Mucosa of descending colon (tissue), 3 donors: Measurements from ENCODE around the gene EPYC. TPM values are rescaled to one million over a fixed set of nuclear protein-coding genes. Genes with fewer than 3 reads are reported as not detected.

ENCODE experiments used
- ATAC-seq: fragments of 200-7000 bp; cut with Tn5 transposase; one replicate; pipeline ENCODE4 v1.9.1; 2020; ENCODE audit warnings: mild to moderate bottlenecking, moderate library complexity
- DNase-seq, 3 donors: peaks; one replicate each; pipeline ENCODE4 v3.0.0-alpha.2; 2020
- H3K36me3 ChIP-seq: fragments of 200-600 bp; one replicate; pipeline ENCODE4 v1.8.0; 2021; ENCODE audit warnings: low read depth, mild to moderate bottlenecking
- H3K4me1 ChIP-seq: fragments of 200-600 bp; one replicate; pipeline ENCODE4 v1.8.0; 2021; ENCODE audit warnings: low read depth, mild to moderate bottlenecking
- H3K4me3 ChIP-seq: fragments of 200-600 bp; one replicate; pipeline ENCODE4 v1.8.0; 2021; ENCODE audit warnings: mild to moderate bottlenecking
- H3K9me3 ChIP-seq: fragments of 200-600 bp; one replicate; pipeline ENCODE4 v1.8.0; 2021; ENCODE audit warnings: mild to moderate bottlenecking
- intact Hi-C, 2 donors: fragments of 100-400 bp; cut with DNase I in 1 of 2; cut with micrococcal nuclease in 1 of 2; formaldehyde crosslinking; loops; one replicate each; pipeline versions ENCODE4 v1.11.0 to v1.11.1; 2022; cut with DNase I, micrococcal nuclease
- total RNA-seq, 3 donors: library from RNA; stranded (reverse); fragmentation: NEBNext Ultra II Directional in 2 of 3; extraction: Animal tissue kit (Norgen Biotek cat#: 25700) in 2 of 3; gene quantifications; one replicate each; pipeline versions ENCODE4 v1.2.1 to v1.2.4, GENCODE V29; 2021 to 2023
- TF ChIP-seq, protein P1 (sequence below): fragments of 200-600 bp; IDR thresholded peaks from one replicate; pipeline ENCODE4 v1.8.0; 2022; ENCODE audit warnings: antibody characterized with exemption, mild to moderate bottlenecking
- donor health status: DM: no; HTN: no; CAD: no; lungs with moderate emphysema.
- donor health status: DM: no; HTN: no; CAD: no.
- donor health status: DM: no; HTN: yes; CAD: no.

The EPYC gene
- total RNA-seq, 3 donors from 2014 or later: not detected

DNA sequence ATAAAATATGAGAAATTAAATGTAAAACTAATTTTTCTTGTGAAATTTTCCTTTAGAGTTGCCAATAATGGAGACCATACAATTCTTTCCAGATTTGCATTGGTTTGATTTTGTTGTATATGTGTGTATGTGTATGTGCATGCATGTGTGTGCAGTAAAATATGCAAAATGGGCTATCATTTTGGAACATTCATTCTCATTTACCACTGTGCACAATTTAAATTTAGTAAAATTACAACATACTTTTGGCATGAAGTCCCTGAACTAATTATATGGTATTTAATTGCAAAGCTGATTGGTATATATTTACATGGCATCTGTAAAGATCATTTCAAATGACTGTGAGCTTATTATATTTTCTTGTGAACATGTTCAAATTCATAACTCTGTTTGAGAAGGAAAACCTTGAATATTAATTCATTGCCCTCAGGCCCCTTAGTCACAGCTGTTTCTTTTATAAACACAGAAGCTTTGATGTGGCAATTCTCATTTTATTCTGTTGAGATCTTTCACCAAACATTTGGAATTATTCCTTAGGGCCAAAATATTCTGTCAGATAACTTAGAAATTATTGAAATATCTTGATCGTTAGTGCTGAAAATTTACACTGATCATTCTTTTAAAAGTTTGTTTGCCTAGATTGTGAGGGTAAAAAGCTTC, 35.5 kb upstream of the EPYC start:
- ATAC-seq (no peak), DNase-seq (no peak)
- Histone ChIP-seq H3K36me3 (no peaks in the 10 kb centered on the region), H3K9me3 (no peaks in the 10 kb centered on the region), H3K4me1 (no peaks in the 10 kb centered on the region), H3K4me3 (no peak overlapping the region)
- TF ChIP-seq, protein P1, sequence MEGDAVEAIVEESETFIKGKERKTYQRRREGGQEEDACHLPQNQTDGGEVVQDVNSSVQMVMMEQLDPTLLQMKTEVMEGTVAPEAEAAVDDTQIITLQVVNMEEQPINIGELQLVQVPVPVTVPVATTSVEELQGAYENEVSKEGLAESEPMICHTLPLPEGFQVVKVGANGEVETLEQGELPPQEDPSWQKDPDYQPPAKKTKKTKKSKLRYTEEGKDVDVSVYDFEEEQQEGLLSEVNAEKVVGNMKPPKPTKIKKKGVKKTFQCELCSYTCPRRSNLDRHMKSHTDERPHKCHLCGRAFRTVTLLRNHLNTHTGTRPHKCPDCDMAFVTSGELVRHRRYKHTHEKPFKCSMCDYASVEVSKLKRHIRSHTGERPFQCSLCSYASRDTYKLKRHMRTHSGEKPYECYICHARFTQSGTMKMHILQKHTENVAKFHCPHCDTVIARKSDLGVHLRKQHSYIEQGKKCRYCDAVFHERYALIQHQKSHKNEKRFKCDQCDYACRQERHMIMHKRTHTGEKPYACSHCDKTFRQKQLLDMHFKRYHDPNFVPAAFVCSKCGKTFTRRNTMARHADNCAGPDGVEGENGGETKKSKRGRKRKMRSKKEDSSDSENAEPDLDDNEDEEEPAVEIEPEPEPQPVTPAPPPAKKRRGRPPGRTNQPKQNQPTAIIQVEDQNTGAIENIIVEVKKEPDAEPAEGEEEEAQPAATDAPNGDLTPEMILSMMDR: no peak
- intact Hi-C loops: no loop called here

DNA sequence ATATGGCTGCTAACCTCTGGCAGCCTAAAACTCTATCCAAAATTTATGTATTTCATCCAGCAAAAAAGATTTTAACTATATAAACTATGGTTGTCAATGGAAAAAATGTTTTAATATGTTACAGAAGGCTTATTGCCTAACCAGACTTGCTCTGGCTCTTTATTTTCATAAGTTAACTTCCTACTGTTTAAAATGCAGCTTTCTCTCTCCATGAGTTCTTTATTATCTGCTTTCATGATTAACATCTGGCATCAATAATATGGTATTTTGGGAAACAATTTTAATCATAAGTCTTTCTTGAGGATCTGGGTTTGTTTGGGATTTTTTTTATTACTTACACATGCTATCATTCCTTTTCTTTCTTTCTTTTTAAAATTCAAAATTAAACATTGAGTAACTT, 32.5 kb upstream of the EPYC start:
- TF ChIP-seq, protein P1: no peak
- Histone ChIP-seq H3K4me3 (no peak overlapping the region), H3K4me1 (no peaks in the 10 kb centered on the region), H3K36me3 (no peaks in the 10 kb centered on the region), H3K9me3 (no peaks in the 10 kb centered on the region)
- DNase-seq: no peak
- ATAC-seq: no peak
- intact Hi-C loops: no loop called here

GRCh38 chr12:91033251-91033650, 28.5 kb upstream of the EPYC start:
- TF ChIP-seq, protein P1: no peak
- H3K36me3 ChIP-seq: no peaks in the 10 kb centered on the region
- H3K4me1 ChIP-seq: no peaks in the 10 kb centered on the region
- intact Hi-C loops: no loop called here
- no peak overlapping the region for H3K4me3 ChIP-seq
- H3K9me3 ChIP-seq: no peaks in the 10 kb centered on the region
- ATAC-seq (no peak), DNase-seq (no peak)

- Histone ChIP-seq H3K9me3 (no peaks in the 10 kb centered on the region), H3K36me3 (no peaks in the 10 kb centered on the region), H3K4me1 (no peaks in the 10 kb centered on the region), H3K4me3 (no peak overlapping the region)
- intact Hi-C loops: no loop called here
- ATAC-seq (no peak), DNase-seq (no peak)
- TF ChIP-seq, protein P1: no peak
Observed at GRCh38 chr12:91023326-91024004, 18.7 kb upstream of the EPYC start.

DNA sequence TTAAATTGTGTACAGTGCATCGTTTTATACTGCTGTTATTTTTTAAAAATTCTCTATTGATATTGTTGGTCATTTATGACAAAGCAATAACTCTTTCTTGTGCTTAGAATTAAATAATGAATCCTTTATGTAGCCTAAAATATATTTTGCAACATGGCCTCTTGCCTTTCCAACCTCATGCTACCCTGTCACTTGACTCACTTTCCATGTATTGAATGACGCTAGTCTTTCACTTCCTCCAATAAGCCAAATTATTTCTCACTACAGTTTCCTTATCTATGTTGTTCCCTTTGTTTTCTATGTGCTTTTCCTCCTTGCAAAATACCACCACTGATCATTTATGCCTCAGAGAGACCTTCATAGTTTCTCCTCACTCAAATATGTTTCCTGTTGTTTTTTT, 16.3 kb upstream of the EPYC start:
- no peaks in the 10 kb centered on the region for H3K36me3 ChIP-seq
- TF ChIP-seq, protein P1: no peak
- H3K4me3 ChIP-seq: no peak overlapping the region
- H3K9me3 ChIP-seq: no peaks in the 10 kb centered on the region
- intact Hi-C loops: no loop called here
- H3K4me1 ChIP-seq: no peaks in the 10 kb centered on the region
- no peak for ATAC-seq
- no peak for DNase-seq
